Measurements from ENCODE around the gene DAND5.

DNA sequence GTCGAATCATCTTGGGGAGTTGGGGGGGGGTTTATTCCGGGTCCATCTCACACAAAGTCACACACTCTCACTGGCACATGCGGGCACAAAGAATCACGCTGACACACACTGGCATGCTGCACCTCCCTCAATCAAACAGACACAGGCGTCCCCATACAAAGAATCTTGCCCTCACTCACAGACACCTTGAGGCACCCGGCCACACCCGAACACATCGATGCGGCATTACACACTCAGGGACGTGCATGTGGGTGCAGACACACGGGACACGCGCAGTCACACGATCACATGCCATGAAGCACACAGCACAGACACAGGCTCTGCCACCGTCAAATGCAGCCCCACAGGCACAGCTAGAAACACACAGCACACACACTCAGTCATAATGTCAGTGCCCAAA lies 33.7 kb downstream of the DAND5 start:
- TF ChIP-seq, protein P1, sequence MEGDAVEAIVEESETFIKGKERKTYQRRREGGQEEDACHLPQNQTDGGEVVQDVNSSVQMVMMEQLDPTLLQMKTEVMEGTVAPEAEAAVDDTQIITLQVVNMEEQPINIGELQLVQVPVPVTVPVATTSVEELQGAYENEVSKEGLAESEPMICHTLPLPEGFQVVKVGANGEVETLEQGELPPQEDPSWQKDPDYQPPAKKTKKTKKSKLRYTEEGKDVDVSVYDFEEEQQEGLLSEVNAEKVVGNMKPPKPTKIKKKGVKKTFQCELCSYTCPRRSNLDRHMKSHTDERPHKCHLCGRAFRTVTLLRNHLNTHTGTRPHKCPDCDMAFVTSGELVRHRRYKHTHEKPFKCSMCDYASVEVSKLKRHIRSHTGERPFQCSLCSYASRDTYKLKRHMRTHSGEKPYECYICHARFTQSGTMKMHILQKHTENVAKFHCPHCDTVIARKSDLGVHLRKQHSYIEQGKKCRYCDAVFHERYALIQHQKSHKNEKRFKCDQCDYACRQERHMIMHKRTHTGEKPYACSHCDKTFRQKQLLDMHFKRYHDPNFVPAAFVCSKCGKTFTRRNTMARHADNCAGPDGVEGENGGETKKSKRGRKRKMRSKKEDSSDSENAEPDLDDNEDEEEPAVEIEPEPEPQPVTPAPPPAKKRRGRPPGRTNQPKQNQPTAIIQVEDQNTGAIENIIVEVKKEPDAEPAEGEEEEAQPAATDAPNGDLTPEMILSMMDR (IDR thresholded peaks at IDR 0.05) = no peak
- TF ChIP-seq POLR2A (IDR thresholded peaks at IDR 0.05) = no peak
